GM12874 (cell line): ENCODE measurements around the gene FNDC3B.

Source experiments
- CTCF ChIP-seq: IDR thresholded peaks from 2 replicates; pipeline ENCODE4 v1.5.1; 2011; ENCODE audit warnings: low read depth, mild to moderate bottlenecking, control low read depth, low read length, moderate library complexity; ENCODE audit not compliant: insufficient read depth

Gene FNDC3B

GRCh38 chr3:172154768-172155664, 115.6 kb downstream of the FNDC3B start:
- TF ChIP-seq CTCF, result no peak

- TF ChIP-seq CTCF, result no peak
Observed at GRCh38 chr3:172155897-172156585, 116.7 kb downstream of the FNDC3B start.

GRCh38 chr3:172156586-172156955, 117.2 kb downstream of the FNDC3B start:
- TF ChIP-seq CTCF, result no peak

- no peak for TF ChIP-seq CTCF
Observed at GRCh38 chr3:172157564-172158258, 118.3 kb downstream of the FNDC3B start.

GRCh38 chr3:172158741-172159140, 119.4 kb downstream of the FNDC3B start:
- no peak for TF ChIP-seq CTCF

- no peak for TF ChIP-seq CTCF
Observed at GRCh38 chr3:172159376-172159775, 120.0 kb downstream of the FNDC3B start.

GRCh38 chr3:172159962-172160538, 120.7 kb downstream of the FNDC3B start:
- no peak for TF ChIP-seq CTCF
